ENCODE measurements around the gene UGT1A8.

- TF ChIP-seq POLR2A (IDR thresholded peaks at IDR 0.05; ENCODE audit: low read depth, low read length) (no peak), CTCF (IDR thresholded peaks at IDR 0.05; ENCODE audit: extremely low read depth in 1 of 2, insufficient read depth in 1 of 2, low read depth in 1 of 2, low read length in 2 of 2) (no peak), MYC (IDR thresholded peaks at IDR 0.05; ENCODE audit: low read depth, low read length) (no peak), GATA2 (IDR thresholded peaks at IDR 0.05; ENCODE audit: insufficient read depth, insufficient read length, low read depth, low read length) (no peak), POLR2AphosphoS5 (IDR thresholded peaks at IDR 0.05; ENCODE audit: insufficient read depth, low read depth, low read length) (no peak), JUN (IDR thresholded peaks at IDR 0.05; ENCODE audit: borderline replicate concordance, insufficient read depth, insufficient read length, low read depth) (no peak), EZH2 (IDR thresholded peaks at IDR 0.05; ENCODE audit: borderline replicate concordance, low read depth, low read length, severe bottlenecking) (no peak)
Measured at GRCh38 chr2:233794128-233794658, 176.8 kb downstream of the UGT1A8 start.

Measured in endothelial cell of umbilical vein (primary cell).